NB4 (cell line): Measurements from ENCODE around the gene RGL4.

Experiments used
- CTCF ChIP-seq: IDR thresholded peaks from one replicate; pipeline ENCODE4 v1.5.1; 2012; ENCODE audit warnings: low read depth, low read length
- MAX ChIP-seq: IDR thresholded peaks from 2 replicates; pipeline ENCODE4 v1.6.1; 2011; ENCODE audit warnings: low read depth, low read length

- no peak for TF ChIP-seq CTCF
- no peak; the same call in 1 of the 2 replicates for TF ChIP-seq MAX
These were observed 5.6 kb downstream of the RGL4 start for GRCh38 chr22:23696326-23696851.
